ENCODE measurements around the gene TCEANC2.

- no peak for TF ChIP-seq CTCF (IDR thresholded peaks at IDR 0.05)
- no peak for TF ChIP-seq POLR2A (IDR thresholded peaks at IDR 0.05)
Observed at GRCh38 chr1:54114955-54115354, 61.5 kb downstream of the TCEANC2 start.
